Ovary (tissue), 9 donors: ENCODE results near the gene FYB2. TPM values are rescaled to one million over a fixed set of nuclear protein-coding genes. Genes with fewer than 3 reads are reported as not detected.

Experiments
- DNase-seq, 5 donors: peaks; one replicate each; pipeline ENCODE4 v3.0.0-alpha.2; 2019 to 2020
- H3K27ac ChIP-seq, 2 donors: fragments of 200-600 bp; one replicate each; pipeline versions ENCODE4 v1.5.1 to v1.8.0; 2019 to 2022
- H3K27me3 ChIP-seq: fragments of 200-600 bp; one replicate; pipeline ENCODE4 v1.8.0; 2022
- H3K36me3 ChIP-seq: fragments of 200-600 bp; sonication (generic); one replicate; pipeline ENCODE4 v1.5.1; 2019
- H3K4me1 ChIP-seq: one replicate; pipeline ENCODE4 v1.8.1; 2013; ENCODE audit warnings: mild to moderate bottlenecking, moderate library complexity; ENCODE audit not compliant: insufficient read depth
- H3K4me3 ChIP-seq: fragments of 200-600 bp; sonication (generic); one replicate; pipeline ENCODE4 v1.5.1; 2017
- H3K9me3 ChIP-seq, 2 donors: fragments of 200-600 bp in 1 of 2; sonication (generic) in 1 of 2; one replicate each; pipeline versions ENCODE4 v1.5.1 to v1.8.1; 2013 to 2019; ENCODE audit warnings: mild to moderate bottlenecking in 1 of 2, moderate library complexity in 1 of 2
- EP300 ChIP-seq: sonication (generic); formaldehyde crosslinking; IDR thresholded peaks from one replicate; pipeline ENCODE4 v1.6.1; 2017; ENCODE audit warnings: antibody characterized with exemption
- POLR2A ChIP-seq: fragments of 450-650 bp; IDR thresholded peaks from one replicate; pipeline ENCODE4 v1.6.1; 2017; ENCODE audit warnings: antibody characterized with exemption, mild to moderate bottlenecking, moderate library complexity
- WGBS, 3 donors: extraction: QIAGEN DNeasy Blood & Tissue Kit in 1 of 3; methylation state at CpG; one replicate each; pipeline versions ENCODE4 v1.1.5 to v1.1.7; 2013 to 2017; 5-methylcytosine and 5-hydroxymethylcytosine counted together
- intact Hi-C, 4 donors: fragments of 100-400 bp; cut with DNase I; formaldehyde crosslinking; loops; one replicate each; pipeline versions ENCODE4 v1.11.0 to v1.15.1; 2022 to 2023
- polyA plus RNA-seq, 2 donors: library from polyadenylated mRNA; stranded (reverse); fragments of 200-250 nt in 1 of 2; fragments of 350-450 nt in 1 of 2; fragmentation: Illumina TruSeq in 1 of 2; extraction: RNeasy Lipid Tissue Mini Kit (QIAGEN cat#74804) in 1 of 2; gene quantifications; one replicate each; pipeline ENCODE4 v1.2.3, GENCODE V29; 2013 to 2014
- total RNA-seq, 7 donors: library from RNA; depleted of rRNA in 2 of 7; stranded (reverse); fragments of >200 nt in 2 of 7; fragmentation: NEBNext Ultra II Directional in 3 of 7; extraction: Animal tissue kit (Norgen Biotek cat#: 25700) in 3 of 7; gene quantifications; one replicate each; pipeline versions ENCODE4 v1.1.0 to v1.2.4, GENCODE V29; 2016 to 2023
- TF ChIP-seq, protein P1 (sequence below), 3 donors: fragments of 450-650 bp in 2 of 3; fragments of 200-600 bp in 1 of 3; IDR thresholded peaks; one replicate each; pipeline versions ENCODE4 v1.5.1 to v1.8.0; 2016 to 2022; ENCODE audit warnings: antibody characterized with exemption in 3 of 3, mild to moderate bottlenecking in 1 of 3
- donor health status: DM: no; HTN: no; CAD: no; lungs with moderate emphysema.
- donor health status: DM: no; HTN: no; CAD: no.
- donor health status: Bipolar disorder and iron deficiency.
- donor health status: DM: yes; HTN: yes; CAD: no.
- donor health status: DM: no; HTN: no; CAD: no.
- donor health status: DM: yes; HTN: yes; CAD: no.

Gene FYB2
- total and polyA plus RNA-seq, 9 donors = 0.06 to 81.5 (median 2.0) TPM; not detected in 2

DNA sequence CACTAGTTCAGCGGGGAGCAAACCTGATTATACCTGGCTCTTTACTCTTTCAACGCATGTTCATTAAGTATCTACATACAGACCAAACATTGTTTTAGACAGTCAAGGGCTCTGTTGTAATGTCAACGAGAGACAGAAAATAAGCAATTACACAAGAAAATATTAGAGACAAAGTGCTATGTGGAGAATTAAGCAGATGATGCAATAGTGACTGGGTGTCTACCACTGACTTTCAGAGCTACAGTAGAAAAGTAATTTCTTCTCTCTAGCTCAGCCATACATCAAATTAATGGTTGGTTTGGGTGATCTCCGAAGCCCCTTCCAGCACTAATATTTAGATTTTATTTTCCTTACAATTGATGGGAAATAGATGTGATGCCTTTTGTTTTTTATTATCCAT lies 23.3 kb downstream of the FYB2 start:
- no peak overlapping the region for H3K27ac ChIP-seq
- intact Hi-C loops = no loop called here
- H3K4me1 ChIP-seq = no peaks in the 10 kb centered on the region
- WGBS, 3 donors = 84 to 88% (median 87%) methylated on average over 4 of the region's 4 CpGs
- no peak for DNase-seq
- no peaks in the 10 kb centered on the region for H3K9me3 ChIP-seq
- no peak overlapping the region for H3K4me3 ChIP-seq
- no peak for TF ChIP-seq POLR2A
- TF ChIP-seq EP300 = no peak
- TF ChIP-seq, protein P1, sequence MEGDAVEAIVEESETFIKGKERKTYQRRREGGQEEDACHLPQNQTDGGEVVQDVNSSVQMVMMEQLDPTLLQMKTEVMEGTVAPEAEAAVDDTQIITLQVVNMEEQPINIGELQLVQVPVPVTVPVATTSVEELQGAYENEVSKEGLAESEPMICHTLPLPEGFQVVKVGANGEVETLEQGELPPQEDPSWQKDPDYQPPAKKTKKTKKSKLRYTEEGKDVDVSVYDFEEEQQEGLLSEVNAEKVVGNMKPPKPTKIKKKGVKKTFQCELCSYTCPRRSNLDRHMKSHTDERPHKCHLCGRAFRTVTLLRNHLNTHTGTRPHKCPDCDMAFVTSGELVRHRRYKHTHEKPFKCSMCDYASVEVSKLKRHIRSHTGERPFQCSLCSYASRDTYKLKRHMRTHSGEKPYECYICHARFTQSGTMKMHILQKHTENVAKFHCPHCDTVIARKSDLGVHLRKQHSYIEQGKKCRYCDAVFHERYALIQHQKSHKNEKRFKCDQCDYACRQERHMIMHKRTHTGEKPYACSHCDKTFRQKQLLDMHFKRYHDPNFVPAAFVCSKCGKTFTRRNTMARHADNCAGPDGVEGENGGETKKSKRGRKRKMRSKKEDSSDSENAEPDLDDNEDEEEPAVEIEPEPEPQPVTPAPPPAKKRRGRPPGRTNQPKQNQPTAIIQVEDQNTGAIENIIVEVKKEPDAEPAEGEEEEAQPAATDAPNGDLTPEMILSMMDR (IDR thresholded peaks at IDR 0.05) = no peak
- H3K27me3 ChIP-seq = no peaks in the 10 kb centered on the region
- H3K36me3 ChIP-seq = no peaks in the 10 kb centered on the region

DNA sequence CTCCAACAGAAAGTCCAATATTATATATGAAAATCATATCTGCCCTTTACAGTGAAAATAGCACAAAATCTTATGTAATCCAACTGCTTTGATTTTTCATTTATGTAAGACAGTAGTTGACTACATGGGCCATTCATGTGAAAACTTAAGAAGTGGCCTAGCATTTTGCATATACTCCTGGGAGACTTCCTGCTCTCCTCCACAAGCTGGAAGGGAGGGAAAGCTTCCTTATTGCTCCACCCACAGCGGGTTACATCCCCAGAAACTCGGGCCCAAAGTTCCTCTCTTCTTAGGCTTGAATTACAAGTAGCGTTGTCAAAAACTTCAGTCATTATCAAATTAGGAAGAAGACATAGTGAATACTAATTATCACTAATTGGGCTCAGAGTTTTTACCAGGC lies 29.2 kb downstream of the FYB2 start:
- H3K27ac ChIP-seq = no peak overlapping the region
- H3K36me3 ChIP-seq = no peaks in the 10 kb centered on the region
- no peak overlapping the region for H3K4me3 ChIP-seq
- DNase-seq = no peak
- H3K9me3 ChIP-seq = no peaks in the 10 kb centered on the region
- intact Hi-C loops = no loop called here
- no peaks in the 10 kb centered on the region for H3K4me1 ChIP-seq
- no peak for TF ChIP-seq EP300
- TF ChIP-seq, protein P1 (IDR thresholded peaks at IDR 0.05) = no peak
- 76 to 81% (median 79%) methylated on average over 3 of the region's 3 CpGs for WGBS, 3 donors
- no peaks in the 10 kb centered on the region for H3K27me3 ChIP-seq

DNA sequence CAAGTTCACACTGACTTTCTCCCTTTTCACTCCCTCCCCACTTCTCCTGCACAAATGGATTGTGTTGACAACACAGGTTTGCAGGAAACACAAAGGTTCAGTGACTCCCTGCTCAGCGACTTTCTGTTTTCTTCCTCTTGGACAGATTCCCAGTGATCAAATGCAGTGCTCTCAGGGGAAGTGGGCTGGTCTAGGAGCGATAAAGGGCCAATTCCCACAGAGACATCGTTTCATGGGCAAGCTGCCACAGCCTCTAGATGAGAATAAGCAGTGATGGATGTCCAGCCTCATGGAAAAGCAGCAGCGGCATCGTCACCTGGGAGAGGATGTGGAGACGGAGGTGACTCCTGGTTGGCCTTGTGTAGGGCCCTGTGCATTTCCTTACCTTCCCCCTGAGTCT lies 30.6 kb downstream of the FYB2 start:
- Histone ChIP-seq H3K4me3 (no peak overlapping the region), H3K27me3 (no peaks in the 10 kb centered on the region), H3K36me3 (no peaks in the 10 kb centered on the region), H3K9me3 (no peaks in the 10 kb centered on the region), H3K27ac (no peak overlapping the region), H3K4me1 (no peaks in the 10 kb centered on the region)
- DNase-seq = no peak
- no peak for TF ChIP-seq EP300
- TF ChIP-seq, protein P1 (IDR thresholded peaks at IDR 0.05) = no peak
- TF ChIP-seq POLR2A = no peak
- intact Hi-C loops = no loop called here
- WGBS, 3 donors = 19 to 21% (median 20%) methylated on average over 6 of the region's 6 CpGs

DNA sequence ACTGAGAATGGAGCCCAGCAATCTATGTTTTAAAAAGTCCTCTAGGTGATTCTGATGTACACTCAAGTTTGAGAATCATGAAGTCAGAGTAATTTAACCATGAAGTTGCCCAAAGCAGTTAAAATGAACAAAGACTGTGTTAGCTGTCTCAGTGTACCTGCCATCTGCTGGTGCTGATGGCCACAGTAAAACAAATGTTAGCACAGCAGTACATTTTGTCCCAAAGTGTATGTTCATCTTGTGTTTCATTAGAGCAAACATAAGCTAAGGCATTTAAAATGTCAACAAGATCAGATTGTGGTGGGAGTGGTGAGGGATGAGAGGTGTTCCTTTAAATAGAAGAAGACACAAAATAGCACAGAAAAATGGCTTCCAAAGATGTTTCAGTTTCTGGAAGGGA lies 31.1 kb downstream of the FYB2 start:
- TF ChIP-seq, protein P1 (IDR thresholded peaks at IDR 0.05) = no peak
- no peak for TF ChIP-seq POLR2A
- TF ChIP-seq EP300 = no peak
- no peaks in the 10 kb centered on the region for H3K36me3 ChIP-seq
- no peak overlapping the region for H3K27ac ChIP-seq
- H3K9me3 ChIP-seq = no peaks in the 10 kb centered on the region
- H3K4me1 ChIP-seq = no peaks in the 10 kb centered on the region
- DNase-seq = no peak
- intact Hi-C loops = no loop called here
- no peaks in the 10 kb centered on the region for H3K27me3 ChIP-seq
- H3K4me3 ChIP-seq = no peak overlapping the region

DNA sequence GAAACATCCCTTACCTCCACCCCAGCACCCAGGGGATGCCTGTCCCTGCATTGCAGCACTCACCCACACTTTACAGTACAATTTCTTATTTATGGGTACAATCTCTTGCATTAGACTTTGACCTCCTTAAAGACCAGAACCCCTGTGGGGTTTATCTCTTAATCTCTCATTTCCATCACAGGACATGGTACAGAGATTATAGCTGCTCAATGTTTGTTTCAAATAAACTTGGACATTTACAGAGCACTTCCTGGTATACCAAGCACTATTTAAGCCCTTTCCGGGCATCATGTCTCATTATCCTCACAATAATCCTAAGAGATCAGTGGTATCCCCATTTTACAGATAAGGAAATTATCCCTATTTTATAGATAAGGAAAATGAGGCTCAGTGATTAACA lies 31.9 kb downstream of the FYB2 start:
- DNase-seq = no peak
- 91 to 97% (median 92%) methylated on average over 1 of the region's 1 CpG for WGBS, 3 donors
- H3K27me3 ChIP-seq = no peaks in the 10 kb centered on the region

More for the DNA sequence above, 31.9 kb downstream of the FYB2 start:
- Histone ChIP-seq H3K27ac (no peak overlapping the region), H3K9me3 (no peaks in the 10 kb centered on the region), H3K36me3 (no peaks in the 10 kb centered on the region), H3K4me1 (no peaks in the 10 kb centered on the region), H3K4me3 (no peak overlapping the region)
- TF ChIP-seq EP300 (no peak), POLR2A (no peak)
- TF ChIP-seq, protein P1 (IDR thresholded peaks at IDR 0.05) = no peak
- intact Hi-C loops = no loop called here
